GM18499 (cell line): ENCODE data around the gene MINDY2.
A peak's percentile ranks its signal among the peaks of the same experiment; 100 is the strongest.

ENCODE experiments used
- ATAC-seq: cut with Tn5 transposase; IDR thresholded peaks from one replicate; pipeline ENCODE4 v1.9.1; 2021; ENCODE audit warnings: moderate number of reproducible peaks; ENCODE audit not compliant: insufficient read depth, unreplicated experiment

MINDY2 gene

GRCh38 chr15:58770857-58771620 lies at the start of gene MINDY2:
MINDY2 (plus strand) TSS chr15:58771302; CDS start chr15:58771396, 94 bp downstream.
- ATAC-seq = peak; percentile 79

GRCh38 chr15:58724466-58724865 lies 46.6 kb upstream of the MINDY2 start:
- peak; percentile 63 for ATAC-seq

GRCh38 chr15:58726867-58727266 lies 44.2 kb upstream of the MINDY2 start:
- ATAC-seq = no peak

- ATAC-seq = no peak
These were observed 39.2 kb upstream of the MINDY2 start for GRCh38 chr15:58731756-58732535.

GRCh38 chr15:58732625-58733363 lies 38.3 kb upstream of the MINDY2 start:
- ATAC-seq = no peak

- ATAC-seq = no peak
These were observed 36.2 kb upstream of the MINDY2 start for GRCh38 chr15:58734859-58735258.

- ATAC-seq = no peak
These were observed 35.0 kb upstream of the MINDY2 start for GRCh38 chr15:58736018-58736643.

- ATAC-seq = no peak
These were observed 33.8 kb upstream of the MINDY2 start for GRCh38 chr15:58737298-58737697.

- no peak for ATAC-seq
These were observed 32.9 kb upstream of the MINDY2 start for GRCh38 chr15:58738046-58738707.

- no peak for ATAC-seq
These were observed 30.7 kb upstream of the MINDY2 start for GRCh38 chr15:58740436-58740835.

- ATAC-seq = no peak
These were observed 30.1 kb upstream of the MINDY2 start for GRCh38 chr15:58741032-58741431.

GRCh38 chr15:58742022-58742813 lies 28.9 kb upstream of the MINDY2 start:
- no peak for ATAC-seq

GRCh38 chr15:58742819-58743502 lies 28.1 kb upstream of the MINDY2 start:
- no peak for ATAC-seq

GRCh38 chr15:58746174-58746573 lies 24.9 kb upstream of the MINDY2 start:
- ATAC-seq = no peak

- no peak for ATAC-seq
These were observed 22.9 kb upstream of the MINDY2 start for GRCh38 chr15:58748040-58748851.

- peak; percentile 9 for ATAC-seq
These were observed 22.1 kb upstream of the MINDY2 start for GRCh38 chr15:58748852-58749531.
